HEK293 (cell line): Measurements from ENCODE around the gene PCGF1.

Experiments used
- BCL11A ChIP-seq: fragments of 450-650 bp; formaldehyde crosslinking; IDR thresholded peaks from 2 replicates; pipeline ENCODE4 v1.5.1; 2016; ENCODE audit warnings: low read depth, missing biosample characterization, missing genetic modification characterization
- GLI2 ChIP-seq: fragments of 450-650 bp; formaldehyde crosslinking; IDR thresholded peaks from 2 replicates; pipeline ENCODE4; 2017; ENCODE audit warnings: missing biosample characterization, missing genetic modification characterization, low read depth, borderline replicate concordance
- GLIS2 ChIP-seq: fragments of 450-650 bp; formaldehyde crosslinking; IDR thresholded peaks from 2 replicates; pipeline ENCODE4 v1.5.1; 2016; ENCODE audit warnings: missing biosample characterization, missing genetic modification characterization
- IKZF3 ChIP-seq: fragments of 450-650 bp; IDR thresholded peaks from 2 replicates; pipeline ENCODE4 v1.5.0; 2018; ENCODE audit warnings: missing biosample characterization, mild to moderate bottlenecking, missing genetic modification characterization, moderate library complexity
- SP7 ChIP-seq: fragments of 450-650 bp; formaldehyde crosslinking; IDR thresholded peaks from 2 replicates; pipeline ENCODE4 v1.5.1; 2016; ENCODE audit warnings: missing biosample characterization, missing genetic modification characterization
- TCF7L2 ChIP-seq: IDR thresholded peaks from 2 replicates; pipeline ENCODE4 v1.6.1; 2011; ENCODE audit warnings: low read depth, mild to moderate bottlenecking, inconsistent platforms, low read length, moderate library complexity, borderline replicate concordance
- ZBTB17 ChIP-seq: fragments of 450-650 bp; formaldehyde crosslinking; IDR thresholded peaks from 2 replicates; pipeline ENCODE4 v1.5.1; 2016; ENCODE audit warnings: missing biosample characterization, missing genetic modification characterization
- ZEB2 ChIP-seq: fragments of 450-650 bp; formaldehyde crosslinking; IDR thresholded peaks from 2 replicates; pipeline ENCODE4 v1.5.1; 2016; ENCODE audit warnings: missing biosample characterization, missing genetic modification characterization
- ZNF112 ChIP-seq: fragments of 450-650 bp; formaldehyde crosslinking; IDR thresholded peaks from 2 replicates; pipeline ENCODE4 v1.5.0; 2017; ENCODE audit warnings: missing biosample characterization, missing genetic modification characterization
- ZNF133 ChIP-seq: fragments of 450-650 bp; formaldehyde crosslinking; IDR thresholded peaks from 2 replicates; pipeline ENCODE4 v1.5.1; 2016; ENCODE audit warnings: missing biosample characterization, missing genetic modification characterization
- ZNF138 ChIP-seq: fragments of 450-650 bp; formaldehyde crosslinking; IDR thresholded peaks from 2 replicates; pipeline ENCODE4 v1.5.1; 2016; ENCODE audit warnings: missing biosample characterization, missing genetic modification characterization, borderline replicate concordance
- ZNF202 ChIP-seq: fragments of 450-650 bp; formaldehyde crosslinking; IDR thresholded peaks from 2 replicates; pipeline ENCODE4 v1.5.1; 2016; ENCODE audit warnings: missing biosample characterization, missing genetic modification characterization, borderline replicate concordance
- ZNF211 ChIP-seq: fragments of 450-650 bp; formaldehyde crosslinking; IDR thresholded peaks from 2 replicates; pipeline ENCODE4 v1.5.1; 2016; ENCODE audit warnings: low read depth, missing biosample characterization, missing genetic modification characterization
- ZNF223 ChIP-seq: fragments of 450-650 bp; formaldehyde crosslinking; IDR thresholded peaks from 2 replicates; pipeline ENCODE4 v1.5.1; 2016; ENCODE audit warnings: missing biosample characterization, missing genetic modification characterization
- ZNF23 ChIP-seq: fragments of 450-650 bp; formaldehyde crosslinking; IDR thresholded peaks from 2 replicates; pipeline ENCODE4 v1.5.1; 2016; ENCODE audit warnings: missing biosample characterization, missing genetic modification characterization, borderline replicate concordance
- ZNF239 ChIP-seq: fragments of 450-650 bp; formaldehyde crosslinking; IDR thresholded peaks from 2 replicates; pipeline ENCODE4 v1.5.1; 2016; ENCODE audit warnings: missing biosample characterization, missing genetic modification characterization
- ZNF292 ChIP-seq: fragments of 450-650 bp; formaldehyde crosslinking; IDR thresholded peaks from 2 replicates; pipeline ENCODE4 v1.5.1; 2016; ENCODE audit warnings: low read depth, missing biosample characterization, missing genetic modification characterization, borderline replicate concordance
- ZNF366 ChIP-seq: fragments of 450-650 bp; formaldehyde crosslinking; conservative IDR thresholded peaks from 2 replicates; pipeline ENCODE4 v1.5.1; 2016; ENCODE audit warnings: missing biosample characterization, missing genetic modification characterization
- ZNF37A ChIP-seq: fragments of 450-650 bp; IDR thresholded peaks from 2 replicates; pipeline ENCODE4 v1.5.1; 2018; ENCODE audit warnings: missing biosample characterization, missing genetic modification characterization
- ZNF416 ChIP-seq: fragments of 450-650 bp; formaldehyde crosslinking; IDR thresholded peaks from 2 replicates; pipeline ENCODE4 v1.5.1; 2016; ENCODE audit warnings: missing biosample characterization, missing genetic modification characterization
- ZNF501 ChIP-seq: fragments of 450-650 bp; formaldehyde crosslinking; IDR thresholded peaks from 2 replicates; pipeline ENCODE4 v1.5.1; 2016; ENCODE audit warnings: missing biosample characterization, missing genetic modification characterization
- ZNF610 ChIP-seq: fragments of 450-650 bp; formaldehyde crosslinking; IDR thresholded peaks from 2 replicates; pipeline ENCODE4 v1.5.1; 2016; ENCODE audit warnings: missing biosample characterization, missing genetic modification characterization, borderline replicate concordance
- ZNF701 ChIP-seq: fragments of 450-650 bp; formaldehyde crosslinking; IDR thresholded peaks from 2 replicates; pipeline ENCODE4 v1.5.1; 2016; ENCODE audit warnings: missing biosample characterization, missing genetic modification characterization
- ZNF707 ChIP-seq: fragments of 450-650 bp; formaldehyde crosslinking; IDR thresholded peaks from 2 replicates; pipeline ENCODE4 v1.5.1; 2016; ENCODE audit warnings: missing biosample characterization, missing genetic modification characterization
- ZSCAN16 ChIP-seq: fragments of 450-650 bp; formaldehyde crosslinking; IDR thresholded peaks from 2 replicates; pipeline ENCODE4 v1.5.1; 2016; ENCODE audit warnings: missing biosample characterization, missing genetic modification characterization
- ZXDB ChIP-seq: fragments of 450-650 bp; formaldehyde crosslinking; IDR thresholded peaks from 2 replicates; pipeline ENCODE4 v1.5.1; 2016; ENCODE audit warnings: missing biosample characterization, missing genetic modification characterization
- TF ChIP-seq, protein P1 (sequence below): fragments of 450-650 bp; formaldehyde crosslinking; IDR thresholded peaks from 2 replicates; pipeline ENCODE4 v1.5.1; 2016; ENCODE audit warnings: missing biosample characterization, missing genetic modification characterization
- TF ChIP-seq, protein P2 (sequence below): fragments of 450-650 bp; formaldehyde crosslinking; conservative IDR thresholded peaks from 2 replicates; pipeline ENCODE4 v1.5.1; 2016; ENCODE audit warnings: low read depth, missing biosample characterization, missing genetic modification characterization
- TF ChIP-seq, protein P3 (sequence below): fragments of 450-650 bp; formaldehyde crosslinking; IDR thresholded peaks from 2 replicates; pipeline ENCODE4 v1.5.1; 2016; ENCODE audit warnings: missing biosample characterization, missing genetic modification characterization
- TF ChIP-seq, protein P4 (sequence below): fragments of 450-650 bp; formaldehyde crosslinking; IDR thresholded peaks from 2 replicates; pipeline ENCODE4 v1.5.1; 2016; ENCODE audit warnings: missing biosample characterization, missing genetic modification characterization, low read depth
- TF ChIP-seq, protein P5 (sequence below): fragments of 450-650 bp; formaldehyde crosslinking; IDR thresholded peaks from 2 replicates; pipeline ENCODE4 v1.5.1; 2016; ENCODE audit warnings: missing biosample characterization, missing genetic modification characterization

Gene PCGF1

DNA sequence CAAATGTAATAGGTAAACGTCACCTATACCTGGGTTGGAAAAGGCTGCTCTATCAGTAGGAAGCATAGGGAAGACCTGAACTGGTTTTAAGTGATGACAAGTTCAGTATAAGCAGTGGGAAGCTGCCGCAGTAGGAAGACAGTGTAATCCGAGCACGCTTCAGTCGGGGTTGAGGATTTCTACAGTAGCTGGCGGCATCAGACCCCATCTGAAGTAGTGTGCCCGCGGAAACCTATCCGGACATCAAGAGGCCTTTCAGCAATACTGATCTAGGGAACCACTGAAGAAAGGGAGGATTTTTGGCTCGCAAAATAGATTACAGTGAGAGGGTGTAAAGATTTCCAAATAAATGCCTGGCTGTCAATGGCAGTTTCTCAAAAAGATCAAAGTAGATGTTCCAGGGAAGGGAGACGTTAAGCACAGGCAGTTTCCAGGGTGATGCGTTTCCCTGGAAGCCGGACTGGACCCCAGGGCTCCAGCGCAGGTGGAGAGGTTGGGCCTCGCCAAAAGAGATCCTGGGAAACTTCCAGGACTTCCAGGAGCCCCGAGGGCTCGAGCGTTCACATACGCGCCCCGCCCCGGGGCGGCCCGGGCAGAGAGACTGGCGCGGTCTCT is 40.9 kb upstream of the PCGF1 start (continued):
- TF ChIP-seq ZNF23 (tag by site-specific recombination), result no peak
- no peak for TF ChIP-seq ZNF707 (tag by site-specific recombination)
- no peak for TF ChIP-seq ZNF112 (tag by site-specific recombination)
- TF ChIP-seq ZSCAN16 (tag by site-specific recombination), result no peak
- TF ChIP-seq ZNF292 (tag by site-specific recombination), result no peak
- TF ChIP-seq, protein P1, sequence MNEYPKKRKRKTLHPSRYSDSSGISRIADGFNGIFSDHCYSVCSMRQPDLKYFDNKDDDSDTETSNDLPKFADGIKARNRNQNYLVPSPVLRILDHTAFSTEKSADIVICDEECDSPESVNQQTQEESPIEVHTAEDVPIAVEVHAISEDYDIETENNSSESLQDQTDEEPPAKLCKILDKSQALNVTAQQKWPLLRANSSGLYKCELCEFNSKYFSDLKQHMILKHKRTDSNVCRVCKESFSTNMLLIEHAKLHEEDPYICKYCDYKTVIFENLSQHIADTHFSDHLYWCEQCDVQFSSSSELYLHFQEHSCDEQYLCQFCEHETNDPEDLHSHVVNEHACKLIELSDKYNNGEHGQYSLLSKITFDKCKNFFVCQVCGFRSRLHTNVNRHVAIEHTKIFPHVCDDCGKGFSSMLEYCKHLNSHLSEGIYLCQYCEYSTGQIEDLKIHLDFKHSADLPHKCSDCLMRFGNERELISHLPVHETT, result no peak
- TF ChIP-seq ZNF223 (tag by site-specific recombination), result no peak
- TF ChIP-seq, protein P2, sequence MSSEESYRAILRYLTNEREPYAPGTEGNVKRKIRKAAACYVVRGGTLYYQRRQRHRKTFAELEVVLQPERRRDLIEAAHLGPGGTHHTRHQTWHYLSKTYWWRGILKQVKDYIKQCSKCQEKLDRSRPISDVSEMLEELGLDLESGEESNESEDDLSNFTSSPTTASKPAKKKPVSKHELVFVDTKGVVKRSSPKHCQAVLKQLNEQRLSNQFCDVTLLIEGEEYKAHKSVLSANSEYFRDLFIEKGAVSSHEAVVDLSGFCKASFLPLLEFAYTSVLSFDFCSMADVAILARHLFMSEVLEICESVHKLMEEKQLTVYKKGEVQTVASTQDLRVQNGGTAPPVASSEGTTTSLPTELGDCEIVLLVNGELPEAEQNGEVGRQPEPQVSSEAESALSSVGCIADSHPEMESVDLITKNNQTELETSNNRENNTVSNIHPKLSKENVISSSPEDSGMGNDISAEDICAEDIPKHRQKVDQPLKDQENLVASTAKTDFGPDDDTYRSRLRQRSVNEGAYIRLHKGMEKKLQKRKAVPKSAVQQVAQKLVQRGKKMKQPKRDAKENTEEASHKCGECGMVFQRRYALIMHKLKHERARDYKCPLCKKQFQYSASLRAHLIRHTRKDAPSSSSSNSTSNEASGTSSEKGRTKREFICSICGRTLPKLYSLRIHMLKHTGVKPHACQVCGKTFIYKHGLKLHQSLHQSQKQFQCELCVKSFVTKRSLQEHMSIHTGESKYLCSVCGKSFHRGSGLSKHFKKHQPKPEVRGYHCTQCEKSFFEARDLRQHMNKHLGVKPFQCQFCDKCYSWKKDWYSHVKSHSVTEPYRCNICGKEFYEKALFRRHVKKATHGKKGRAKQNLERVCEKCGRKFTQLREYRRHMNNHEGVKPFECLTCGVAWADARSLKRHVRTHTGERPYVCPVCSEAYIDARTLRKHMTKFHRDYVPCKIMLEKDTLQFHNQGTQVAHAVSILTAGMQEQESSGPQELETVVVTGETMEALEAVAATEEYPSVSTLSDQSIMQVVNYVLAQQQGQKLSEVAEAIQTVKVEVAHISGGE (tag by site-specific recombination), result peak; percentile 77
- no peak for TF ChIP-seq ZNF133
- TF ChIP-seq ZEB2, result no peak
- TF ChIP-seq IKZF3, result peak; percentile 50; the same call in 1 of the 2 replicates
- TF ChIP-seq, protein P3, sequence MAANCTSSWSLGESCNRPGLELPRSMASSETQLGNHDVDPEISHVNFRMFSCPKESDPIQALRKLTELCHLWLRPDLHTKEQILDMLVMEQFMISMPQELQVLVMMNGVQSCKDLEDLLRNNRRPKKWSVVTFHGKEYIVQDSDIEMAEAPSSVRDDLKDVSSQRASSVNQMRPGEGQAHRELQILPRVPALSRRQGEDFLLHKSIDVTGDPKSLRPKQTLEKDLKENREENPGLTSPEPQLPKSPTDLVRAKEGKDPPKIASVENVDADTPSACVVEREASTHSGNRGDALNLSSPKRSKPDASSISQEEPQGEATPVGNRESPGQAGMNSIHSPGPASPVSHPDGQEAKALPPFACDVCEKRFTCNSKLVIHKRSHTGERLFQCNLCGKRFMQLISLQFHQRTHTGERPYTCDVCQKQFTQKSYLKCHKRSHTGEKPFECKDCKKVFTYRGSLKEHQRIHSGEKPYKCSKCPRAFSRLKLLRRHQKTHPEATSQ, result no peak
- TF ChIP-seq, protein P4, sequence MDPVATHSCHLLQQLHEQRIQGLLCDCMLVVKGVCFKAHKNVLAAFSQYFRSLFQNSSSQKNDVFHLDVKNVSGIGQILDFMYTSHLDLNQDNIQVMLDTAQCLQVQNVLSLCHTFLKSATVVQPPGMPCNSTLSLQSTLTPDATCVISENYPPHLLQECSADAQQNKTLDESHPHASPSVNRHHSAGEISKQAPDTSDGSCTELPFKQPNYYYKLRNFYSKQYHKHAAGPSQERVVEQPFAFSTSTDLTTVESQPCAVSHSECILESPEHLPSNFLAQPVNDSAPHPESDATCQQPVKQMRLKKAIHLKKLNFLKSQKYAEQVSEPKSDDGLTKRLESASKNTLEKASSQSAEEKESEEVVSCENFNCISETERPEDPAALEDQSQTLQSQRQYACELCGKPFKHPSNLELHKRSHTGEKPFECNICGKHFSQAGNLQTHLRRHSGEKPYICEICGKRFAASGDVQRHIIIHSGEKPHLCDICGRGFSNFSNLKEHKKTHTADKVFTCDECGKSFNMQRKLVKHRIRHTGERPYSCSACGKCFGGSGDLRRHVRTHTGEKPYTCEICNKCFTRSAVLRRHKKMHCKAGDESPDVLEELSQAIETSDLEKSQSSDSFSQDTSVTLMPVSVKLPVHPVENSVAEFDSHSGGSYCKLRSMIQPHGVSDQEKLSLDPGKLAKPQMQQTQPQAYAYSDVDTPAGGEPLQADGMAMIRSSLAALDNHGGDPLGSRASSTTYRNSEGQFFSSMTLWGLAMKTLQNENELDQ (tag by site-specific recombination), result no peak
- no peak for TF ChIP-seq ZNF202 (tag by site-specific recombination)
- 0 out of 2 replicates have a peak, but pooled peaks have one; percentile 8 for TF ChIP-seq SP7 (tag by site-specific recombination)
- no peak for TF ChIP-seq GLIS2
- TF ChIP-seq ZNF138 (tag by site-specific recombination), result no peak
- TF ChIP-seq, protein P5, sequence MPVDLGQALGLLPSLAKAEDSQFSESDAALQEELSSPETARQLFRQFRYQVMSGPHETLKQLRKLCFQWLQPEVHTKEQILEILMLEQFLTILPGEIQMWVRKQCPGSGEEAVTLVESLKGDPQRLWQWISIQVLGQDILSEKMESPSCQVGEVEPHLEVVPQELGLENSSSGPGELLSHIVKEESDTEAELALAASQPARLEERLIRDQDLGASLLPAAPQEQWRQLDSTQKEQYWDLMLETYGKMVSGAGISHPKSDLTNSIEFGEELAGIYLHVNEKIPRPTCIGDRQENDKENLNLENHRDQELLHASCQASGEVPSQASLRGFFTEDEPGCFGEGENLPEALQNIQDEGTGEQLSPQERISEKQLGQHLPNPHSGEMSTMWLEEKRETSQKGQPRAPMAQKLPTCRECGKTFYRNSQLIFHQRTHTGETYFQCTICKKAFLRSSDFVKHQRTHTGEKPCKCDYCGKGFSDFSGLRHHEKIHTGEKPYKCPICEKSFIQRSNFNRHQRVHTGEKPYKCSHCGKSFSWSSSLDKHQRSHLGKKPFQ (tag by site-specific recombination), result no peak
- peak; percentile 88 for TF ChIP-seq ZBTB17 (tag by site-specific recombination)
- peak; percentile 54; the same call in 1 of the 2 replicates for TF ChIP-seq TCF7L2
- TF ChIP-seq ZNF37A (tag by site-specific recombination), result no peak
- no peak for TF ChIP-seq ZNF701
- no peak for TF ChIP-seq ZNF211 (tag by site-specific recombination)
- TF ChIP-seq BCL11A (tag by site-specific recombination), result no peak
- TF ChIP-seq ZNF366 (tag by site-specific recombination), result 0 out of 2 replicates have a peak, but pooled peaks have one; percentile 32
- TF ChIP-seq ZNF610 (tag by site-specific recombination), result no peak
- no peak for TF ChIP-seq ZXDB (tag by site-specific recombination)
- no peak for TF ChIP-seq ZNF239 (tag by site-specific recombination)
- TF ChIP-seq GLI2 (tag by site-specific recombination), result no peak
- no peak for TF ChIP-seq ZNF416 (tag by site-specific recombination)
- no peak for TF ChIP-seq ZNF501
